ENCODE data around the gene SLC2A2.
A peak's percentile ranks its signal among the peaks of the same experiment; 100 is the strongest.

SLC2A2 gene

GRCh38 chr3:171028779-171029232, 2.3 kb upstream of the SLC2A2 start:
- peak; percentile 97 for DNase-seq (ENCODE audit: low read depth)

- DNase-seq (ENCODE audit: low read depth): peak; percentile 96
Measured at GRCh38 chr3:171028025-171028778, 1.7 kb upstream of the SLC2A2 start.

GRCh38 chr3:171023566-171023965, 3.0 kb downstream of the SLC2A2 start:
- DNase-seq (ENCODE audit: low read depth): no peak

GRCh38 chr3:171021377-171021776, 5.1 kb downstream of the SLC2A2 start:
- DNase-seq (ENCODE audit: low read depth): no peak

GRCh38 chr3:171018156-171018935, 8.2 kb downstream of the SLC2A2 start:
- peak; percentile 37 for DNase-seq (ENCODE audit: low read depth)

- no peak for DNase-seq (ENCODE audit: low read depth)
Measured at GRCh38 chr3:171013822-171014748, 12.4 kb downstream of the SLC2A2 start.

- no peak for DNase-seq (ENCODE audit: low read depth)
Measured at GRCh38 chr3:171011873-171012336, 14.6 kb downstream of the SLC2A2 start.

GRCh38 chr3:171011109-171011872, 15.2 kb downstream of the SLC2A2 start:
- peak; percentile 10 for DNase-seq (ENCODE audit: low read depth)

GRCh38 chr3:171007316-171007715, 19.2 kb downstream of the SLC2A2 start:
- no peak for DNase-seq (ENCODE audit: low read depth)

GRCh38 chr3:171005648-171006047, 20.9 kb downstream of the SLC2A2 start:
- DNase-seq (ENCODE audit: low read depth): peak; percentile 80

GRCh38 chr3:171001957-171002694, 24.4 kb downstream of the SLC2A2 start:
- peak; percentile 85 for DNase-seq (ENCODE audit: low read depth)

GRCh38 chr3:171001250-171001893, 25.1 kb downstream of the SLC2A2 start:
- no peak for DNase-seq (ENCODE audit: low read depth)

- peak; percentile 62 for DNase-seq (ENCODE audit: low read depth)
Measured at GRCh38 chr3:171000281-171000680, 26.2 kb downstream of the SLC2A2 start.

GRCh38 chr3:170999737-171000242, 26.7 kb downstream of the SLC2A2 start:
- peak; percentile 82 for DNase-seq (ENCODE audit: low read depth)

GRCh38 chr3:170997961-170998913, 28.3 kb downstream of the SLC2A2 start:
- peak; percentile 75 for DNase-seq (ENCODE audit: low read depth)

GRCh38 chr3:170992854-170993253, 33.7 kb downstream of the SLC2A2 start:
- peak; percentile 60 for DNase-seq (ENCODE audit: low read depth)

GRCh38 chr3:170991664-170992063, 34.9 kb downstream of the SLC2A2 start:
- no peak for DNase-seq (ENCODE audit: low read depth)

- no peak for DNase-seq (ENCODE audit: low read depth)
Measured at GRCh38 chr3:170989100-170989648, 37.3 kb downstream of the SLC2A2 start.

Data from EH (cell line).